Caco-2 (cell line): ENCODE data around the gene UPK1A. TPM values are rescaled to one million over a fixed set of nuclear protein-coding genes. Genes with fewer than 3 reads are reported as not detected.

Experiments
- BruUV-seq: library from RNA; stranded (reverse); fragments of 400-500 nt; replicated peaks from 2 replicates; lab custom pipeline; 2021; lab: Mats Ljungman, UMichigan
- CTCF ChIA-PET: fragments of 300-600 bp; sonication (Branson Sonifier 250); formaldehyde crosslinking; loops from one replicate; lab custom pipeline; 2022; ENCODE audit warnings: antibody characterized with exemption; lab: Charles Lee
- POLR2A ChIA-PET: fragments of 300-600 bp; sonication (Branson Sonifier 250); formaldehyde crosslinking; loops from one replicate; lab custom pipeline; 2022; ENCODE audit warnings: antibody characterized with exemption; lab: Charles Lee
- DNase-seq, 2 experiments: peaks; one replicate each; pipeline versions ENCODE4 v3.0.0 to v3.0.0-alpha.2; 2020 to 2022
- H3K27me3 ChIP-seq: replicated peaks from 2 replicates; pipeline ENCODE4 v1.6.0; 2011; ENCODE audit warnings: low read length; ENCODE audit not compliant: control insufficient read depth, insufficient read depth
- H3K36me3 ChIP-seq: 2 replicates; pipeline ENCODE4 v1.5.1; 2011; ENCODE audit warnings: low read length; ENCODE audit not compliant: control insufficient read depth, insufficient read depth
- H3K4me1 ChIP-seq: fragments of 250-450 bp; sonication (Bioruptor Pico); 2 replicates; pipeline ENCODE4 v1.5.1; 2020; ENCODE audit warnings: mild to moderate bottlenecking
- H3K4me3 ChIP-seq: 2 replicates; pipeline ENCODE4 v1.5.1; 2011; ENCODE audit warnings: low read depth, mild to moderate bottlenecking, control low read depth, low read length
- H3K9me3 ChIP-seq: fragments of 250-450 bp; sonication (Bioruptor Pico); 2 replicates; pipeline ENCODE4 v1.5.1; 2020; ENCODE audit warnings: mild to moderate bottlenecking, moderate library complexity
- H3K27ac Mint-ChIP-seq: one replicate; pipeline ENCODE4 v1.8.0; 2022; ENCODE audit warnings: mixed read lengths; ENCODE audit not compliant: unreplicated experiment
- H3K27me3 Mint-ChIP-seq: one replicate; pipeline ENCODE4 v1.8.0; 2022; ENCODE audit warnings: mixed read lengths; ENCODE audit not compliant: insufficient read depth, unreplicated experiment
- H3K36me3 Mint-ChIP-seq: one replicate; pipeline ENCODE4 v1.8.0; 2022; ENCODE audit warnings: mild to moderate bottlenecking, mixed read lengths; ENCODE audit not compliant: insufficient read depth, unreplicated experiment
- H3K4me1 Mint-ChIP-seq: one replicate; pipeline ENCODE4 v1.8.0; 2022; ENCODE audit warnings: low read depth, mixed read lengths; ENCODE audit not compliant: unreplicated experiment
- H3K4me3 Mint-ChIP-seq: one replicate; pipeline ENCODE4 v1.8.0; 2022; ENCODE audit warnings: mild to moderate bottlenecking, moderate library complexity, mixed read lengths; ENCODE audit not compliant: unreplicated experiment
- H3K9me3 Mint-ChIP-seq: one replicate; pipeline ENCODE4 v1.8.0; 2022; ENCODE audit warnings: mixed read lengths; ENCODE audit not compliant: unreplicated experiment
- CTCF ChIP-seq, 2 experiments: fragments of 200-600 bp in 1 of 2; IDR thresholded peaks; 1 replicate in 1 of 2; 2 replicates in 1 of 2; pipeline versions ENCODE4 v1.5.1 to v1.8.0; 2011 to 2022; ENCODE audit warnings: antibody characterized with exemption in 1 of 2, control low read depth in 1 of 2, inconsistent platforms in 1 of 2, low read depth in 1 of 2, low read length in 1 of 2, mild to moderate bottlenecking in 1 of 2, moderate library complexity in 1 of 2; ENCODE audit not compliant: insufficient read depth in 1 of 2, severe bottlenecking in 1 of 2, unreplicated experiment in 1 of 2
- intact Hi-C: fragments of 100-400 bp; cut with micrococcal nuclease; formaldehyde crosslinking; loops from one replicate; pipeline ENCODE4 v1.10.0; 2022; ENCODE audit not compliant: unreplicated experiment
- total RNA-seq: library from RNA; stranded (reverse); gene quantifications from 2 replicates; pipeline ENCODE4 v1.2.3, GENCODE V29; 2022

UPK1A gene
- total RNA-seq, 1 experiment from 2014 or later, result not detected

DNA sequence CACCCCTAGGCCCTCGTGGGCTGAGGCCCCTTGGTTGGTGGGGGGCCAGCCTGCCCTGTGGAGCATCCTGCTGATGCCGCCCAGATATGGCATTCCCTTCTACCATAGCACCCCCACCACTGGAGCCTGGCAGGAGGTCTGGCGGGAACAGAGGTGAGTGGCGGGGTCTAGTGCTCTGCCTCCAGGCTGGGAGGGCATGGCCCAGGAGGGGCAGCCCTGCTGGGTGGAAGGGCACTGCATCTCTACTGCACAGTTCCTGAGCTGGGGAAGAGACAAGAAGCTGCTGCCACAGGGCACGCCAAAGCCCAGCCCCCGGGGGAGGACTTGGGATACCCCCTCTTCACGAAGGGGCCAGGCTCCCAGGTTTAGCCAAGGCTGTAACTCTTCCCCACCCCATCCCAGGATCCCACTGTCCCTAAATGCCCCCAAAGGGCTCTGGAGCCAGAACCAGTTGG, 49.1 kb downstream of the UPK1A start:
- Histone ChIP-seq H3K4me1 (peaks cover 8% of the 10 kb centered on the region), H3K4me3 (peak overlapping the region; percentile 91), H3K9me3 (no peaks in the 10 kb centered on the region), H3K36me3 (no peaks in the 10 kb centered on the region), H3K27me3 (no peaks in the 10 kb centered on the region)
- ChIA-PET CTCF (interaction anchor here (0.6 to 0.9 kb wide), 2 partner anchors 13 to 19 kb away, joined by 3 to 5 read pairs; no protein-coding TSS in a partner anchor), POLR2A (interaction anchor here (0.6 kb wide), 1 partner anchor 19 kb away, joined by 3 read pairs; no protein-coding TSS in a partner anchor)
- no TSS peak for BruUV-seq
- no peak for DNase-seq
- peaks cover 3% of the 10 kb centered on the region for H3K27me3 Mint-ChIP-seq
- intact Hi-C loops, result loop anchor here (5.0 kb wide), 1 partner anchor 68 kb away; the partner anchor contains the start of gene COX6B1
- peaks cover 16% of the 10 kb centered on the region for H3K4me1 Mint-ChIP-seq
- H3K36me3 Mint-ChIP-seq, result peaks cover 17% of the 10 kb centered on the region
- peak overlapping the region; percentile 82 for H3K27ac Mint-ChIP-seq
- no peak for TF ChIP-seq CTCF (IDR thresholded peaks at IDR 0.05; ENCODE audit: insufficient read depth in 1 of 2, low read depth in 1 of 2, low read length in 1 of 2, severe bottlenecking in 1 of 2, unreplicated experiment in 1 of 2)
- H3K9me3 Mint-ChIP-seq, result no peaks in the 10 kb centered on the region
- peak overlapping the region; percentile 81 for H3K4me3 Mint-ChIP-seq

DNA sequence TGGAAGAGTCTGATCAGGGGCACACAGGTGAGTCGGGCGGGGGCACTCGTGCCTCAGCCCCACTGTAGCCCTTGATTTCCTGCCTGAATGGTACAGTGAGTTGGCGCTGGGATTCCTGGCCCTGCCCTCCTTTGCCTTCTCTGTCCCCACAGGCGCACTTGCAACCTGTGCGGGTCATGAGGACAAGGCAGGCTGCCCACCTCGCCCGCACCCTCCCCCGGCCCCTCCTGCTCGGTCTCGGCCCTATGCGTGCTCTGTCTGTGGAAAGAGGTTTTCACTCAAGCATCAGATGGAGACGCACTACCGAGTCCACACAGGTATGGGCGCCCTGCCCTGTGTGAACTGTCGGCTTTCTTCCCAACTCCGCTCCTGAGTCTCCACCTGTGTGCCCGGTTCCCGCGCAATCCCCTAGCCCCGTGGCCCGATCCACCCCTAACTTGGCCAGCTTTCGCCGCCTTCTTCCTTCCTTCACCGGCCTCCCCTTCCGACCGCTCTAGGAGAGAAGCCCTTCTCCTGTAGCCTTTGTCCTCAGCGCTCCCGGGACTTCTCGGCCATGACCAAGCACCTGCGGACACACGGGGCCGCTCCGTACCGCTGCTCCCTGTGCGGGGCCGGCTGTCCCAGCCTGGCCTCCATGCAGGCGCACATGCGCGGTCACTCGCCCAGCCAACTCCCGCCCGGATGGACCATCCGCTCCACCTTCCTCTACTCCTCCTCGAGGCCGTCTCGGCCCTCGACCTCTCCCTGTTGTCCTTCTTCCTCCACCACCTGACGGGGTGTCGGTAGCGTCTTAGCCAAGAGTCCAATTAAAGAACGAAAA, 49.9 kb downstream of the UPK1A start:
- Mint-ChIP-seq H3K27ac (peak overlapping the region; percentile 82), H3K4me1 (peaks cover 16% of the 10 kb centered on the region), H3K9me3 (no peaks in the 10 kb centered on the region), H3K27me3 (peaks cover 2% of the 10 kb centered on the region), H3K36me3 (peaks cover 22% of the 10 kb centered on the region), H3K4me3 (peak overlapping the region; percentile 81)
- no peak for DNase-seq
- intact Hi-C loops, result loop anchor here (1.0 to 5.0 kb wide), 3 partner anchors 69 to 205 kb away; partner anchors contain the start of gene COX6B1
- TF ChIP-seq CTCF (IDR thresholded peaks at IDR 0.05; ENCODE audit: insufficient read depth in 1 of 2, low read depth in 1 of 2, low read length in 1 of 2, severe bottlenecking in 1 of 2, unreplicated experiment in 1 of 2), result no peak
- Histone ChIP-seq H3K9me3 (no peaks in the 10 kb centered on the region), H3K4me3 (peak overlapping the region; percentile 91), H3K4me1 (peaks cover 8% of the 10 kb centered on the region), H3K36me3 (no peaks in the 10 kb centered on the region), H3K27me3 (no peaks in the 10 kb centered on the region)
- ChIA-PET CTCF (interaction anchor here (0.6 to 0.9 kb wide), 2 partner anchors 19 to 24 kb away, joined by 3 read pairs; no protein-coding TSS in a partner anchor), POLR2A (no interaction called here)
- TSS peak; percentile 18 for BruUV-seq

- Histone ChIP-seq H3K9me3 (no peaks in the 10 kb centered on the region), H3K36me3 (peaks cover 1% of the 10 kb centered on the region; the same call in 1 of the 2 replicates), H3K4me1 (peaks cover 8% of the 10 kb centered on the region), H3K4me3 (peak overlapping the region; percentile 91), H3K27me3 (no peaks in the 10 kb centered on the region)
- intact Hi-C loops, result loop anchor here (1.0 to 5.0 kb wide), 9 partner anchors 15 to 214 kb away; partner anchors contain the start of genes COX6B1 and LIN37
- BruUV-seq, result no TSS peak
- Mint-ChIP-seq H3K27ac (peak overlapping the region; percentile 82), H3K4me3 (peak overlapping the region; percentile 81), H3K9me3 (no peaks in the 10 kb centered on the region), H3K27me3 (no peaks in the 10 kb centered on the region), H3K36me3 (peaks cover 29% of the 10 kb centered on the region), H3K4me1 (peaks cover 16% of the 10 kb centered on the region)
- POLR2A ChIA-PET, result no interaction called here
- DNase-seq, result peak; percentile 95 to 98
- peak; percentile 89 to 94 for TF ChIP-seq CTCF (IDR thresholded peaks at IDR 0.05; ENCODE audit: insufficient read depth in 1 of 2, low read depth in 1 of 2, low read length in 1 of 2, severe bottlenecking in 1 of 2, unreplicated experiment in 1 of 2)
- CTCF ChIA-PET, result no interaction called here
Observed at GRCh38 chr19:35716801-35717664, 50.7 kb downstream of the UPK1A start.
